Calu3 (cell line): Measurements from ENCODE around the gene METTL6. TPM values are rescaled to one million over a fixed set of nuclear protein-coding genes. Genes with fewer than 3 reads are reported as not detected.

Source experiments
- BruUV-seq: library from RNA; stranded (reverse); fragments of 400-500 nt; replicated peaks from 2 replicates; lab custom pipeline; 2021; lab: Mats Ljungman, UMichigan
- CTCF ChIA-PET: fragments of 300-600 bp; sonication (Branson Sonifier 250); formaldehyde crosslinking; loops from one replicate; lab custom pipeline; 2022; ENCODE audit warnings: antibody characterized with exemption; lab: Charles Lee
- DNase-seq: peaks from one replicate; pipeline ENCODE4 v3.0.0; 2022
- H3K27ac Mint-ChIP-seq: one replicate; pipeline ENCODE4 v1.8.0; 2022; ENCODE audit warnings: mixed read lengths; ENCODE audit not compliant: unreplicated experiment
- H3K27me3 Mint-ChIP-seq: one replicate; pipeline ENCODE4 v1.8.0; 2022; ENCODE audit warnings: mixed read lengths; ENCODE audit not compliant: unreplicated experiment
- H3K36me3 Mint-ChIP-seq: one replicate; pipeline ENCODE4 v1.8.0; 2022; ENCODE audit warnings: mild to moderate bottlenecking, moderate library complexity, mixed read lengths; ENCODE audit not compliant: insufficient read depth, unreplicated experiment
- H3K4me1 Mint-ChIP-seq: one replicate; pipeline ENCODE4 v1.8.0; 2022; ENCODE audit warnings: mild to moderate bottlenecking, low read depth, mixed read lengths; ENCODE audit not compliant: unreplicated experiment
- H3K4me3 Mint-ChIP-seq: one replicate; pipeline ENCODE4 v1.8.0; 2022; ENCODE audit warnings: mild to moderate bottlenecking, low read depth, moderate library complexity, mixed read lengths; ENCODE audit not compliant: unreplicated experiment
- H3K9me3 Mint-ChIP-seq: one replicate; pipeline ENCODE4 v1.8.0; 2022; ENCODE audit warnings: low read depth, mixed read lengths; ENCODE audit not compliant: unreplicated experiment
- intact Hi-C: fragments of 100-400 bp; cut with micrococcal nuclease; formaldehyde crosslinking; loops from one replicate; pipeline ENCODE4 v1.10.0; 2022; ENCODE audit not compliant: unreplicated experiment
- total RNA-seq: library from RNA; stranded (reverse); gene quantifications from 2 replicates; pipeline ENCODE4 v1.2.3, GENCODE V29; 2022
- TF ChIP-seq, protein P1 (sequence below): fragments of 200-600 bp; IDR thresholded peaks from one replicate; pipeline ENCODE4 v1.8.0; 2022; ENCODE audit warnings: antibody characterized with exemption; ENCODE audit not compliant: unreplicated experiment

The METTL6 gene
- total RNA-seq, 1 experiment from 2014 or later, result 23.0 TPM

DNA sequence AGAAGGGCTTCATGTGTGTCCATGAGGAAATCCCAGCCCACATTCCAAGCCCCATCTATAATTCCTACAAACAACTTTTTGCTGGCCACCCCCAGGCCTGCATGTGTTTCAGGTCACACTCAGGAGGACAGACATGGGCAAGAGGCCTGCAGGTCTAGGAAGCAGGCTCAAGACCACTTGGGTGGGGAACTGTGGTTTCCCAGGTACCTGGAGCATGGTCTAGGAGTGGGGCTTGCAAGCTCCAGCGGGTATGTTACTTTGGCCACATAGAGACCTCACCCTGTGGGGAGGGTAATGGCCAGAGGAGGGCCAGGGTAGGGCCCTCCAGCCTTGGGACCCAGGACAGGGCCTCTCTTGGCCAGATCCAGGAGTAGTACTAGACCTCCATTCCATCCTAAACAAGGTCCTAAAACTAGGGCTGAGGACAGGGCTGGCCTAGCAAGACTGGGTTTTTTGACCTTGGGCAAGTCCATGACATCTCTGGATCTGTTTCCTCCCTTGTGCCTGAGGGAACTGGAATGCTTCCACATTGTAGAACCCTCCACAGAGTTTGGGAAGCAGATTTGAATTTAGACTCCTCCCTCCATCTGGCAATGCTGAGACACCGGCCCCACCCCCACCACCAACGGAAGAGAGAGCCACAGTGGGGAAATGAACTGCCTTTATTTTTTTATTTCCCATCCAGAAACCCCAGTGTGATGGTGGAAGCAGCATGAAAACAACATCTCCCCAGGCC lies 22.3 kb upstream of the METTL6 start:
- H3K4me3 Mint-ChIP-seq, result no peak overlapping the region
- CTCF ChIA-PET, result interaction anchor here (0.6 kb wide), 1 partner anchor 14 kb away, joined by 3 read pairs; no protein-coding TSS in a partner anchor

DNA sequence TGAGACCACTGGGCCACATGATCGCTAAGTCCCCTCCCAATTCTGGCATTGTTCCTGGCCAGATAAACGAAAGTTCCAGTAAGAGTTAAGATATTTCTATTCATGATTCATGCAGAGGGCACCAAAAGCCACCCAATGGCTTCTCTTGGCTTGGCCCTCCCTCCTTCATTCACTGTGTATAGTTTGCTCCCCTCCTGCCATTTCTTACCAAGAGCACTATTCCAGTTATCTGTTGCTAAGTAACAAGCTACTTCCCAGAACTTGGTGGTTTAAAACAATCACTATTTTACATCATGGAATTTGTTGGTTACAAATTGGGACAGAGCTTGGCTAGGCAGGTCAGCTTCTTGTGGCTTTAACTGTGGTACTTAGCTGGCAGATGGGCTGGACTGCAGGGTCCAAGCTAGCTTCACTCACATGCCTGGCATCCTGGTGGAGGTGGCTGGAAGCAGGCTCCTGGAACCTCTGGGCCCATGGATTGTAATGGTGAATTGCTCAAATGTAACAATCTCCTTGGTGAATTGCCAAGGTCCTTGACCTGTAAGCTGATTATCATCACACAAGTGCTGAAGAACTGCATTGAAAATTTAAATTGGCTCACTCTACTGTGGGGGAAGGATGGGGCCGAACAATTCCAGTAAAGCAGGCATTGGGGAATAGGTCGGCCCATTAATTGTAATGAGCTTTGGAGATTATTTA lies 16.6 kb upstream of the METTL6 start:
- Mint-ChIP-seq H3K27me3 (no peaks in the 10 kb centered on the region), H3K4me1 (no peaks in the 10 kb centered on the region), H3K27ac (no peak overlapping the region), H3K4me3 (no peak overlapping the region), H3K36me3 (peaks cover 5% of the 10 kb centered on the region), H3K9me3 (no peaks in the 10 kb centered on the region)
- CTCF ChIA-PET, result interaction anchor here (0.5 to 0.6 kb wide), 2 partner anchors 343 to 1125 kb away, joined by 3 to 5 read pairs; no protein-coding TSS in a partner anchor
- TF ChIP-seq, protein P1, sequence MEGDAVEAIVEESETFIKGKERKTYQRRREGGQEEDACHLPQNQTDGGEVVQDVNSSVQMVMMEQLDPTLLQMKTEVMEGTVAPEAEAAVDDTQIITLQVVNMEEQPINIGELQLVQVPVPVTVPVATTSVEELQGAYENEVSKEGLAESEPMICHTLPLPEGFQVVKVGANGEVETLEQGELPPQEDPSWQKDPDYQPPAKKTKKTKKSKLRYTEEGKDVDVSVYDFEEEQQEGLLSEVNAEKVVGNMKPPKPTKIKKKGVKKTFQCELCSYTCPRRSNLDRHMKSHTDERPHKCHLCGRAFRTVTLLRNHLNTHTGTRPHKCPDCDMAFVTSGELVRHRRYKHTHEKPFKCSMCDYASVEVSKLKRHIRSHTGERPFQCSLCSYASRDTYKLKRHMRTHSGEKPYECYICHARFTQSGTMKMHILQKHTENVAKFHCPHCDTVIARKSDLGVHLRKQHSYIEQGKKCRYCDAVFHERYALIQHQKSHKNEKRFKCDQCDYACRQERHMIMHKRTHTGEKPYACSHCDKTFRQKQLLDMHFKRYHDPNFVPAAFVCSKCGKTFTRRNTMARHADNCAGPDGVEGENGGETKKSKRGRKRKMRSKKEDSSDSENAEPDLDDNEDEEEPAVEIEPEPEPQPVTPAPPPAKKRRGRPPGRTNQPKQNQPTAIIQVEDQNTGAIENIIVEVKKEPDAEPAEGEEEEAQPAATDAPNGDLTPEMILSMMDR, result no peak
- intact Hi-C loops, result no loop called here
- no peak for DNase-seq
- BruUV-seq, result no TSS peak

More for the DNA sequence above, 22.3 kb upstream of the METTL6 start:
- Mint-ChIP-seq H3K36me3 (no peaks in the 10 kb centered on the region), H3K4me1 (no peaks in the 10 kb centered on the region), H3K27ac (no peak overlapping the region), H3K9me3 (no peaks in the 10 kb centered on the region), H3K27me3 (no peaks in the 10 kb centered on the region)
- no peak for DNase-seq
- TF ChIP-seq, protein P1, result no peak
- BruUV-seq, result no TSS peak
- intact Hi-C loops, result no loop called here

DNA sequence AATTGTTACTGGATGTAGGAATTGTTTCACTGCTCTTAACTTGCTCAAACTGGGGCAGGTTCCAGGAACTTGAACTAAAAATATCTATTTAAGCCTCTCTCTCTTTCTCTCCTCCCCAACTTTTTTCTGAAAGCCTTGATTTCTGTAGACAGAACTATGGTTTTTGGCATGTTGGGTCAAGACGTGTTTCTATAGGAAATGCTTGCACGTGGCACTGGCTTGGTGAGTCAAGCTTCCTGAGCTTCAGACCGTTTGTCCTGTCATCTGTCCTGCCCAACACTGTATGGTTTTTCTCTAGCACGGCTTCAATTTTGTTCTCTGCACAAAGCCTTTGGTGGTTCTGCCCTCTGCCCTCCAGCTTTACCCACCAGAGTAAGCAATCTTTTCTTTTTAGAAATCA lies 13.5 kb upstream of the METTL6 start:
- no TSS peak for BruUV-seq
- Mint-ChIP-seq H3K9me3 (no peaks in the 10 kb centered on the region), H3K4me1 (no peaks in the 10 kb centered on the region), H3K36me3 (peaks cover 9% of the 10 kb centered on the region), H3K4me3 (no peak overlapping the region), H3K27ac (no peak overlapping the region), H3K27me3 (no peaks in the 10 kb centered on the region)
- intact Hi-C loops, result no loop called here
- DNase-seq, result no peak
- CTCF ChIA-PET, result no interaction called here
- TF ChIP-seq, protein P1, result no peak

DNA sequence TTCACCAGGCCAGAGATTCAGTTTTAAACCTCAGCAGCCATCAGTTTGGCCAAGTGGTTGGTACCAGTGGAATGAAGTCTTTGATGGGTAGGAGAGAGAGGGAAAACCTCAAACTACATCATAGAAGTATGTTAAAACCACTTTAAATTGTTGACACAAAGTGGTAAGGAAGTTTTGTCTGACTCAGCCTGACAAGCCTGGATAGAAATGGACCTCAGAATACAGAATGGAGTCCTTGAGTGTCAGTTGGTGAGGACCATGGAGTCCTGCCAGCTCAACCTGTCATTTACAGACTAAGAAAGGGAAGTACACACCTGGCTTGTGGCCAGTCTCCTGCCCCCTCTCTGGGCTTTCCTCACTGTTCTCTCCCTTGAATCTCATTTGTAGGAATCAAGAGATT lies 12.1 kb upstream of the METTL6 start:
- no peak overlapping the region for H3K4me3 Mint-ChIP-seq
- DNase-seq, result no peak
- intact Hi-C loops, result no loop called here
- TF ChIP-seq, protein P1, result no peak
- H3K9me3 Mint-ChIP-seq, result no peaks in the 10 kb centered on the region
- no peaks in the 10 kb centered on the region for H3K4me1 Mint-ChIP-seq
- no peaks in the 10 kb centered on the region for H3K27me3 Mint-ChIP-seq
- CTCF ChIA-PET, result interaction anchor here (0.5 kb wide), 1 partner anchor 135 kb away, joined by 7 read pairs; no protein-coding TSS in a partner anchor
- H3K36me3 Mint-ChIP-seq, result peaks cover 19% of the 10 kb centered on the region
- H3K27ac Mint-ChIP-seq, result no peak overlapping the region
- no TSS peak for BruUV-seq
